ENCODE measurements around the gene PDF. TPM values are rescaled to one million over a fixed set of nuclear protein-coding genes. Genes with fewer than 3 reads are reported as not detected.

PDF gene
- total and polyA plus RNA-seq, 2 of the 13 experiments (the other 11 are each of a cell fraction or from before 2014, with no cell fraction given) = 12.4 to 48.8 TPM

GRCh38 chr16:69339289-69340094, 9.1 kb upstream of the PDF start, which contains the start of the genes COG8 and NIP7 (continued):
- peak; percentile 90 for TF ChIP-seq ZNF503 (CRISPR knock-in tag; IDR thresholded peaks at IDR 0.05)
- 0 out of 2 replicates have a peak, but pooled peaks have one; percentile 39 for TF ChIP-seq NR2F6 (IDR thresholded peaks at IDR 0.05)
- TF ChIP-seq NR2F6 (CRISPR knock-in tag; IDR thresholded peaks at IDR 0.05) = no peak; the same call in 1 of the 2 replicates
- no peak for TF ChIP-seq ZXDC (CRISPR knock-in tag; IDR thresholded peaks at IDR 0.05)
- TF ChIP-seq ZNF629 (CRISPR knock-in tag; conservative IDR thresholded peaks at IDR 0.05) = peak; percentile 70
- TF ChIP-seq, protein P1, sequence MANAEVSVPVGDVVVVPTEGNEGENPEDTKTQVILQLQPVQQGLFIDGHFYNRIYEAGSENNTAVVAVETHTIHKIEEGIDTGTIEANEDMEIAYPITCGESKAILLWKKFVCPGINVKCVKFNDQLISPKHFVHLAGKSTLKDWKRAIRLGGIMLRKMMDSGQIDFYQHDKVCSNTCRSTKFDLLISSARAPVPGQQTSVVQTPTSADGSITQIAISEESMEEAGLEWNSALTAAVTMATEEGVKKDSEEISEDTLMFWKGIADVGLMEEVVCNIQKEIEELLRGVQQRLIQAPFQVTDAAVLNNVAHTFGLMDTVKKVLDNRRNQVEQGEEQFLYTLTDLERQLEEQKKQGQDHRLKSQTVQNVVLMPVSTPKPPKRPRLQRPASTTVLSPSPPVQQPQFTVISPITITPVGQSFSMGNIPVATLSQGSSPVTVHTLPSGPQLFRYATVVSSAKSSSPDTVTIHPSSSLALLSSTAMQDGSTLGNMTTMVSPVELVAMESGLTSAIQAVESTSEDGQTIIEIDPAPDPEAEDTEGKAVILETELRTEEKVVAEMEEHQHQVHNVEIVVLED (CRISPR knock-in tag; IDR thresholded peaks at IDR 0.05; ENCODE audit: borderline replicate concordance) = peak; percentile 83
- TF ChIP-seq, protein P2, sequence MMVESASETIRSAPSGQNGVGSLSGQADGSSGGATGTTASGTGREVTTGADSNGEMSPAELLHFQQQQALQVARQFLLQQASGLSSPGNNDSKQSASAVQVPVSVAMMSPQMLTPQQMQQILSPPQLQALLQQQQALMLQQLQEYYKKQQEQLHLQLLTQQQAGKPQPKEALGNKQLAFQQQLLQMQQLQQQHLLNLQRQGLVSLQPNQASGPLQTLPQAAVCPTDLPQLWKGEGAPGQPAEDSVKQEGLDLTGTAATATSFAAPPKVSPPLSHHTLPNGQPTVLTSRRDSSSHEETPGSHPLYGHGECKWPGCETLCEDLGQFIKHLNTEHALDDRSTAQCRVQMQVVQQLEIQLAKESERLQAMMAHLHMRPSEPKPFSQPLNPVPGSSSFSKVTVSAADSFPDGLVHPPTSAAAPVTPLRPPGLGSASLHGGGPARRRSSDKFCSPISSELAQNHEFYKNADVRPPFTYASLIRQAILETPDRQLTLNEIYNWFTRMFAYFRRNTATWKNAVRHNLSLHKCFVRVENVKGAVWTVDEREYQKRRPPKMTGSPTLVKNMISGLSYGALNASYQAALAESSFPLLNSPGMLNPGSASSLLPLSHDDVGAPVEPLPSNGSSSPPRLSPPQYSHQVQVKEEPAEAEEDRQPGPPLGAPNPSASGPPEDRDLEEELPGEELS (CRISPR knock-in tag; IDR thresholded peaks at IDR 0.05) = peak; percentile 81
- TF ChIP-seq, protein P3, sequence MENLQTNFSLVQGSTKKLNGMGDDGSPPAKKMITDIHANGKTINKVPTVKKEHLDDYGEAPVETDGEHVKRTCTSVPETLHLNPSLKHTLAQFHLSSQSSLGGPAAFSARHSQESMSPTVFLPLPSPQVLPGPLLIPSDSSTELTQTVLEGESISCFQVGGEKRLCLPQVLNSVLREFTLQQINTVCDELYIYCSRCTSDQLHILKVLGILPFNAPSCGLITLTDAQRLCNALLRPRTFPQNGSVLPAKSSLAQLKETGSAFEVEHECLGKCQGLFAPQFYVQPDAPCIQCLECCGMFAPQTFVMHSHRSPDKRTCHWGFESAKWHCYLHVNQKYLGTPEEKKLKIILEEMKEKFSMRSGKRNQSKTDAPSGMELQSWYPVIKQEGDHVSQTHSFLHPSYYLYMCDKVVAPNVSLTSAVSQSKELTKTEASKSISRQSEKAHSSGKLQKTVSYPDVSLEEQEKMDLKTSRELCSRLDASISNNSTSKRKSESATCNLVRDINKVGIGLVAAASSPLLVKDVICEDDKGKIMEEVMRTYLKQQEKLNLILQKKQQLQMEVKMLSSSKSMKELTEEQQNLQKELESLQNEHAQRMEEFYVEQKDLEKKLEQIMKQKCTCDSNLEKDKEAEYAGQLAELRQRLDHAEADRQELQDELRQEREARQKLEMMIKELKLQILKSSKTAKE (CRISPR knock-in tag; IDR thresholded peaks at IDR 0.05; ENCODE audit: borderline replicate concordance) = peak; percentile 66
- no peak for TF ChIP-seq KAT2B (IDR thresholded peaks at IDR 0.05; ENCODE audit: borderline replicate concordance, low read depth, low read length)
- TF ChIP-seq, protein P4, sequence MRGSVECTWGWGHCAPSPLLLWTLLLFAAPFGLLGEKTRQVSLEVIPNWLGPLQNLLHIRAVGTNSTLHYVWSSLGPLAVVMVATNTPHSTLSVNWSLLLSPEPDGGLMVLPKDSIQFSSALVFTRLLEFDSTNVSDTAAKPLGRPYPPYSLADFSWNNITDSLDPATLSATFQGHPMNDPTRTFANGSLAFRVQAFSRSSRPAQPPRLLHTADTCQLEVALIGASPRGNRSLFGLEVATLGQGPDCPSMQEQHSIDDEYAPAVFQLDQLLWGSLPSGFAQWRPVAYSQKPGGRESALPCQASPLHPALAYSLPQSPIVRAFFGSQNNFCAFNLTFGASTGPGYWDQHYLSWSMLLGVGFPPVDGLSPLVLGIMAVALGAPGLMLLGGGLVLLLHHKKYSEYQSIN (CRISPR knock-in tag; IDR thresholded peaks at IDR 0.05; ENCODE audit: borderline replicate concordance) = no peak
- peak; percentile 95 for TF ChIP-seq DNMT3B (CRISPR knock-in tag; conservative IDR thresholded peaks at IDR 0.05)
- no peak for TF ChIP-seq ZNF234 (CRISPR knock-in tag; conservative IDR thresholded peaks at IDR 0.05)
- peak; percentile 98 for TF ChIP-seq IRF2 (CRISPR knock-in tag; IDR thresholded peaks at IDR 0.05)
- TF ChIP-seq ZNF552 (CRISPR knock-in tag; IDR thresholded peaks at IDR 0.05; ENCODE audit: borderline replicate concordance) = peak; percentile 37
